Parathyroid adenoma (tissue), 2 donors: ENCODE measurements around the gene DNAH8.

ENCODE experiments used
- H2AFZ ChIP-seq: fragments of 300-600 bp; sonication (generic); one replicate; pipeline ENCODE4 v1.7.0; 2017; ENCODE audit warnings: antibody characterized with exemption, mild to moderate bottlenecking
- H3K27ac ChIP-seq: fragments of 300-600 bp; sonication (generic); one replicate; pipeline ENCODE4 v1.7.0; 2017
- H3K27me3 ChIP-seq: fragments of 300-600 bp; sonication (generic); one replicate; pipeline ENCODE4 v1.7.0; 2017; ENCODE audit warnings: low read length; ENCODE audit not compliant: control insufficient read depth, insufficient read depth
- H3K36me3 ChIP-seq: fragments of 300-600 bp; sonication (generic); one replicate; pipeline ENCODE4 v1.7.0; 2017; ENCODE audit warnings: low read length; ENCODE audit not compliant: control insufficient read depth, insufficient read depth
- H3K4me1 ChIP-seq: fragments of 300-600 bp; sonication (generic); one replicate; pipeline ENCODE4 v1.7.0; 2017; ENCODE audit warnings: control low read depth
- H3K4me2 ChIP-seq: fragments of 300-600 bp; sonication (generic); one replicate; pipeline ENCODE4 v1.7.0; 2017; ENCODE audit warnings: low read length
- H3K4me3 ChIP-seq: fragments of 300-600 bp; sonication (generic); one replicate; pipeline ENCODE4 v1.7.0; 2017; ENCODE audit warnings: low read depth, low read length
- H3K79me2 ChIP-seq: fragments of 300-600 bp; sonication (generic); one replicate; pipeline ENCODE4 v1.7.0; 2017; ENCODE audit warnings: control low read depth
- H3K9ac ChIP-seq: fragments of 300-600 bp; sonication (generic); one replicate; pipeline ENCODE4 v1.7.0; 2017; ENCODE audit warnings: mild to moderate bottlenecking
- H3K9me3 ChIP-seq: fragments of 300-600 bp; sonication (generic); one replicate; pipeline ENCODE4 v1.7.0; 2017; ENCODE audit warnings: low read length; ENCODE audit not compliant: control insufficient read depth
- TF ChIP-seq, protein P1 (sequence below): fragments of 300-600 bp; sonication (generic); IDR thresholded peaks from one replicate; pipeline ENCODE4 v1.7.0; 2017; ENCODE audit warnings: antibody characterized with exemption, mild to moderate bottlenecking
- donor health status: primary hyperparathyroidism.

Gene DNAH8

DNA sequence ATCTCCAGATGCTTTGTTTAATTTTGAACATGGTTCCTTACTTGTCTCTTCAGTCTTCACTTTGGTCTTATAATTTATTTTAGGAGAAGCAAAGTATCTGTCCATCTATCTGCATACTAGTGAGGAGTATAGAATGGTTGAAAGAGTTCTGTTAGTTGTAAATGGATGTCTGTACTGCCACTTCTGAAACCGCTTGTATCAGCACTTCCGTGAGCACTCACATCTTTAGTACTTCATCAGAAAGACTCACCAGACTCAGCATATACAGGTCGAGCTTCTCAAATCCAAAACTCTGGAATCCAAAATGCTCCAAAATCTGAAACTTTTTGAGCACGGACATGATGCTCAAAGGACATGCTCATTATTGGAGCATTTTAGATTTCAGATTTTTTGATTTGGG lies 191.5 kb downstream of the DNAH8 start:
- no peaks in the 10 kb centered on the region for H3K36me3 ChIP-seq
- H3K27me3 ChIP-seq: no peaks in the 10 kb centered on the region
- H3K27ac ChIP-seq: no peak overlapping the region
- H3K79me2 ChIP-seq: no peaks in the 10 kb centered on the region
- no peaks in the 10 kb centered on the region for H3K4me1 ChIP-seq
- TF ChIP-seq, protein P1, sequence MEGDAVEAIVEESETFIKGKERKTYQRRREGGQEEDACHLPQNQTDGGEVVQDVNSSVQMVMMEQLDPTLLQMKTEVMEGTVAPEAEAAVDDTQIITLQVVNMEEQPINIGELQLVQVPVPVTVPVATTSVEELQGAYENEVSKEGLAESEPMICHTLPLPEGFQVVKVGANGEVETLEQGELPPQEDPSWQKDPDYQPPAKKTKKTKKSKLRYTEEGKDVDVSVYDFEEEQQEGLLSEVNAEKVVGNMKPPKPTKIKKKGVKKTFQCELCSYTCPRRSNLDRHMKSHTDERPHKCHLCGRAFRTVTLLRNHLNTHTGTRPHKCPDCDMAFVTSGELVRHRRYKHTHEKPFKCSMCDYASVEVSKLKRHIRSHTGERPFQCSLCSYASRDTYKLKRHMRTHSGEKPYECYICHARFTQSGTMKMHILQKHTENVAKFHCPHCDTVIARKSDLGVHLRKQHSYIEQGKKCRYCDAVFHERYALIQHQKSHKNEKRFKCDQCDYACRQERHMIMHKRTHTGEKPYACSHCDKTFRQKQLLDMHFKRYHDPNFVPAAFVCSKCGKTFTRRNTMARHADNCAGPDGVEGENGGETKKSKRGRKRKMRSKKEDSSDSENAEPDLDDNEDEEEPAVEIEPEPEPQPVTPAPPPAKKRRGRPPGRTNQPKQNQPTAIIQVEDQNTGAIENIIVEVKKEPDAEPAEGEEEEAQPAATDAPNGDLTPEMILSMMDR: no peak
- no peak overlapping the region for H2AFZ ChIP-seq
- H3K4me2 ChIP-seq: no peak overlapping the region
- H3K9me3 ChIP-seq: no peaks in the 10 kb centered on the region
- H3K4me3 ChIP-seq: no peak overlapping the region
- H3K9ac ChIP-seq: no peak overlapping the region

DNA sequence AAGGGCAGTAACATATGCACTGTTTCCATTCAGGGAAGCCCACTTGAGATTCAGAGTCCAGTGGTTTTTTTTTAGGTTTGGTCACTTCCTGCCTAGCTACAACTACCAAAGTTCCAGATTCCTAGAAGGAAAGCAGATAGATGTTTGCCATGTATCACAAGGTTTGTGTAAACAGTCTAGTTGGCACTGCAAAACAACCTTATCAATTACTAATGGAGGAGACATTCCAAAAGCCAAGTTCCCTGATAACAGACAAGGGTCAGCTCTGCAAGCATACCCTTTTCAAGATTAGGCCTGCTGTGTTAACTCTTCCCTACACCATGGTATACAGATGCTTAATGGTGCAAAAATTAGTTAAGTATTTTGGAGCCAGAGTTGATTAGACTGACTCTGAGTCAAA lies 192.2 kb downstream of the DNAH8 start:
- no peaks in the 10 kb centered on the region for H3K9me3 ChIP-seq
- H2AFZ ChIP-seq: no peak overlapping the region
- TF ChIP-seq, protein P1: no peak
- no peak overlapping the region for H3K27ac ChIP-seq
- no peak overlapping the region for H3K4me2 ChIP-seq
- no peaks in the 10 kb centered on the region for H3K79me2 ChIP-seq
- H3K36me3 ChIP-seq: no peaks in the 10 kb centered on the region
- no peak overlapping the region for H3K9ac ChIP-seq
- no peaks in the 10 kb centered on the region for H3K27me3 ChIP-seq
- no peaks in the 10 kb centered on the region for H3K4me1 ChIP-seq
- H3K4me3 ChIP-seq: no peak overlapping the region

DNA sequence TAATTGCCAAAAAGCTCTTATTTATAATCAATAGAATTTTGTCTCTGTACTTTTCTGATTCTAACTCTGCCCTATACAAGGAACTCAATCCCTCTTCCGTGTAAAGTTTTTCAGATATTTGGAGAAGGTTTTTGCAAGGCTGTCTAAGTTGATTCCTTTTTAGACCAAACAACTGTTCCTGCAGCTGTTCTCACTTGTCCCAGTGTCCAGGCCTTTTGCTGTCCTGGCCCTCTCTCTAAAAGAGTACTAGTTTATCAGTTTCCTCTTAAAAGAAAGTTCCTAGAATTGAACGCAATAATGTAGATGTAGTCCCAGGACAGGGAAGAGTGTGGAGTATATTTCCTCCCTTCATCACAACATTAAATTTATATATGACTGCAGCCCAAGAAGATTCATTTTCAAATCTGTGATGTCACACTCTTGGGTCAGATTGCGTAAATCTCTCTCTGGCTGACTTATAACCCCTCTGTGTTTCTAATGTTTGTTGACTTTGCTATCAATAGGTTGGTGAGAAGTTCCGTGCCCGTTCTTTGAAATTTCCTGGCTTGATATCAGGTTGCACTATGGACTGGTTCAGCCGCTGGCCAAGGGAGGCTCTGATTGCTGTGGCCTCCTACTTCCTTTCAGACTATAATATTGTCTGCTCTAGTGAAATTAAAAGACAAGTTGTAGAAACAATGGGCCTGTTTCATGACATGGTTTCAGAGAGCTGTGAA lies 194.1 kb downstream of the DNAH8 start:
- no peaks in the 10 kb centered on the region for H3K9me3 ChIP-seq
- H3K4me2 ChIP-seq: no peak overlapping the region
- TF ChIP-seq, protein P1: no peak
- H3K9ac ChIP-seq: no peak overlapping the region
- H3K4me3 ChIP-seq: no peak overlapping the region
- H2AFZ ChIP-seq: no peak overlapping the region
- no peak overlapping the region for H3K27ac ChIP-seq
- H3K27me3 ChIP-seq: no peaks in the 10 kb centered on the region
- H3K36me3 ChIP-seq: no peaks in the 10 kb centered on the region
- no peaks in the 10 kb centered on the region for H3K79me2 ChIP-seq
- no peaks in the 10 kb centered on the region for H3K4me1 ChIP-seq

DNA sequence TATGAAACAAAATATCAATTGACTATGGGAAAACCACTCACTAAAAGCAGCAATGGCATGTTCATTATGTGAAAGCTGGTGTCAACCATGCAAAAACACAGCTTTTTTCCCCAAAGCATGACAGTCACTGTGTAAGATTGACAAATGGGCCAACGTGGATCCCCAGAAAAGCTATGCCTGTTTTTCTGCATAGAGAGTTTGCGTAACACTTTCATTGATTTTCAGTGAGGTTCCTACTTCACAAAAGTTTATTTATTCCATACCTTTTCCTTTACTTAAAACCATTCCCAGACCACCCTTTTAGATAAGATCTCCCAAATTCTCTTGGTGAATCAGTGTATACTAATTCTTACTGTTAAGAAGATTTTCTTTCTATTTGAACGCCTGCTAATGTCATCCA lies 195.1 kb downstream of the DNAH8 start:
- H3K36me3 ChIP-seq: no peaks in the 10 kb centered on the region
- H3K27ac ChIP-seq: no peak overlapping the region
- H3K9ac ChIP-seq: no peak overlapping the region
- H3K27me3 ChIP-seq: no peaks in the 10 kb centered on the region
- H2AFZ ChIP-seq: no peak overlapping the region
- TF ChIP-seq, protein P1: no peak
- no peaks in the 10 kb centered on the region for H3K9me3 ChIP-seq
- H3K4me3 ChIP-seq: no peak overlapping the region
- no peaks in the 10 kb centered on the region for H3K4me1 ChIP-seq
- no peak overlapping the region for H3K4me2 ChIP-seq
- H3K79me2 ChIP-seq: no peaks in the 10 kb centered on the region

DNA sequence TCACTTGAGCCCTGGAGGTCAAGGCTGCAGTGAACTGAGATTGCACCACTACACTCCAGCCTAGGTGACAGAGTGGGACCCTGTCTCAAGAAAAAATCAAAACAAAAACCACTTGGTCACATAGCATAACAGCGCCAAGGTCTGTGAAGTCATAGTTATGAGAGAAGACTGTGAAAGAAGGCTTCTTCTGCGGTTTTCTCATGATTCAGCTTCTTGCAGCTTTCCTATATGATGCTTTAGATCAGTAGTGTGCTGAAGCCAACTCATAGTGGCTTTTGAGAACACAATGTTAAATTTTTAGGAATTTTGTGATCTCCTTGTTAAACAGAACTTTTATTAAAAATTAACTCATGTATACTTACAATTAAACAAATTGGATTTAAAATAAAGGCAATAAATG lies 197.3 kb downstream of the DNAH8 start:
- H3K9me3 ChIP-seq: no peaks in the 10 kb centered on the region
- TF ChIP-seq, protein P1: no peak
- H3K79me2 ChIP-seq: no peaks in the 10 kb centered on the region
- H3K27me3 ChIP-seq: no peaks in the 10 kb centered on the region
- H3K4me1 ChIP-seq: no peaks in the 10 kb centered on the region
- no peak overlapping the region for H3K4me2 ChIP-seq
- H3K36me3 ChIP-seq: no peaks in the 10 kb centered on the region
- no peak overlapping the region for H2AFZ ChIP-seq
- H3K9ac ChIP-seq: no peak overlapping the region
- H3K4me3 ChIP-seq: no peak overlapping the region
- no peak overlapping the region for H3K27ac ChIP-seq
